HG02973 (cell line): ENCODE data around the gene SHROOM3.

Source experiments
- ATAC-seq: cut with Tn5 transposase; IDR thresholded peaks from one replicate; pipeline ENCODE4 v1.9.1; 2021; ENCODE audit warnings: moderate library complexity; ENCODE audit not compliant: unreplicated experiment

SHROOM3 gene

GRCh38 chr4:76616526-76616925, 181.5 kb downstream of the SHROOM3 start:
- no peak for ATAC-seq

GRCh38 chr4:76620723-76621468, 185.9 kb downstream of the SHROOM3 start:
- no peak for ATAC-seq

- ATAC-seq: no peak
Observed at GRCh38 chr4:76622126-76622525, 187.1 kb downstream of the SHROOM3 start.

- ATAC-seq: no peak
Observed at GRCh38 chr4:76622717-76623116, 187.7 kb downstream of the SHROOM3 start.

- ATAC-seq: no peak
Observed at GRCh38 chr4:76623217-76624045, 188.4 kb downstream of the SHROOM3 start.

GRCh38 chr4:76624241-76624681, 189.2 kb downstream of the SHROOM3 start:
- ATAC-seq: no peak

GRCh38 chr4:76624931-76625715, 190.1 kb downstream of the SHROOM3 start:
- no peak for ATAC-seq

- ATAC-seq: no peak
Observed at GRCh38 chr4:76626686-76627465, 191.8 kb downstream of the SHROOM3 start.

- no peak for ATAC-seq
Observed at GRCh38 chr4:76628251-76628650, 193.2 kb downstream of the SHROOM3 start.

GRCh38 chr4:76630741-76631140, 195.7 kb downstream of the SHROOM3 start:
- ATAC-seq: no peak

- no peak for ATAC-seq
Observed at GRCh38 chr4:76634220-76634619, 199.2 kb downstream of the SHROOM3 start.

GRCh38 chr4:76637712-76638361, 202.8 kb downstream of the SHROOM3 start:
- ATAC-seq: no peak

- ATAC-seq: no peak
Observed at GRCh38 chr4:76639288-76639687, 204.3 kb downstream of the SHROOM3 start.

GRCh38 chr4:76640353-76640910, 205.4 kb downstream of the SHROOM3 start:
- no peak for ATAC-seq

- ATAC-seq: no peak
Observed at GRCh38 chr4:76641351-76641750, 206.3 kb downstream of the SHROOM3 start.

- no peak for ATAC-seq
Observed at GRCh38 chr4:76641758-76642157, 206.7 kb downstream of the SHROOM3 start.

GRCh38 chr4:76644831-76645485, 209.9 kb downstream of the SHROOM3 start:
- ATAC-seq: no peak

GRCh38 chr4:76649086-76649485, 214.1 kb downstream of the SHROOM3 start:
- no peak for ATAC-seq

GRCh38 chr4:76651616-76652015, 216.6 kb downstream of the SHROOM3 start:
- no peak for ATAC-seq
